ENCODE measurements around the gene KDM5B.
A peak's percentile ranks its signal among the peaks of the same experiment; 100 is the strongest.

Gene KDM5B

GRCh38 chr1:202807926-202808757, at the start of gene KDM5B:
Gene KDM5B (minus strand): TSS chr1:202808421. CDS start chr1:202808305, 116 bp downstream.
- Histone ChIP-seq H3K9ac (ENCODE audit: low read depth, low read length) (peak within 1 kb of the TSS; percentile 96), H3K9me3 (ENCODE audit: control insufficient read depth, insufficient read depth, low read length) (no peaks in the 10 kb centered on the region), H3K27me3 (ENCODE audit: control insufficient read depth, insufficient read depth, low read length) (peaks cover 19% of the 10 kb centered on the region), H3K4me1 (ENCODE audit: control insufficient read depth, insufficient read depth, low read length) (peaks cover 37% of the 10 kb centered on the region), H3K36me3 (ENCODE audit: control insufficient read depth, insufficient read depth, low read length) (no peaks in the 10 kb centered on the region), H3K4me3 (ENCODE audit: low read depth, low read length) (peak within 1 kb of the TSS; percentile 95)

GRCh38 chr1:202857136-202857610, 49.0 kb upstream of the KDM5B start:
- H3K4me1 ChIP-seq (ENCODE audit: control insufficient read depth, insufficient read depth, low read length): peaks cover 2% of the 10 kb centered on the region
- no peaks in the 10 kb centered on the region for H3K9me3 ChIP-seq (ENCODE audit: control insufficient read depth, insufficient read depth, low read length)
- H3K9ac ChIP-seq (ENCODE audit: low read depth, low read length): no peak overlapping the region
- H3K4me3 ChIP-seq (ENCODE audit: low read depth, low read length): no peak overlapping the region
- H3K27me3 ChIP-seq (ENCODE audit: control insufficient read depth, insufficient read depth, low read length): no peaks in the 10 kb centered on the region
- H3K36me3 ChIP-seq (ENCODE audit: control insufficient read depth, insufficient read depth, low read length): peaks cover 26% of the 10 kb centered on the region

GRCh38 chr1:202856014-202856413, 47.8 kb upstream of the KDM5B start:
- Histone ChIP-seq H3K9me3 (ENCODE audit: control insufficient read depth, insufficient read depth, low read length) (no peaks in the 10 kb centered on the region), H3K36me3 (ENCODE audit: control insufficient read depth, insufficient read depth, low read length) (peaks cover 26% of the 10 kb centered on the region), H3K4me3 (ENCODE audit: low read depth, low read length) (no peak overlapping the region), H3K4me1 (ENCODE audit: control insufficient read depth, insufficient read depth, low read length) (no peaks in the 10 kb centered on the region), H3K9ac (ENCODE audit: low read depth, low read length) (no peak overlapping the region), H3K27me3 (ENCODE audit: control insufficient read depth, insufficient read depth, low read length) (no peaks in the 10 kb centered on the region)

- H3K9me3 ChIP-seq (ENCODE audit: control insufficient read depth, insufficient read depth, low read length): no peaks in the 10 kb centered on the region
- no peaks in the 10 kb centered on the region for H3K4me1 ChIP-seq (ENCODE audit: control insufficient read depth, insufficient read depth, low read length)
- no peaks in the 10 kb centered on the region for H3K27me3 ChIP-seq (ENCODE audit: control insufficient read depth, insufficient read depth, low read length)
- H3K9ac ChIP-seq (ENCODE audit: low read depth, low read length): no peak overlapping the region
- H3K4me3 ChIP-seq (ENCODE audit: low read depth, low read length): no peak overlapping the region
- H3K36me3 ChIP-seq (ENCODE audit: control insufficient read depth, insufficient read depth, low read length): peaks cover 26% of the 10 kb centered on the region
Observed at GRCh38 chr1:202854787-202855186, 46.6 kb upstream of the KDM5B start.

- peaks cover 9% of the 10 kb centered on the region for H3K36me3 ChIP-seq (ENCODE audit: control insufficient read depth, insufficient read depth, low read length)
- H3K4me1 ChIP-seq (ENCODE audit: control insufficient read depth, insufficient read depth, low read length): no peaks in the 10 kb centered on the region
- H3K9me3 ChIP-seq (ENCODE audit: control insufficient read depth, insufficient read depth, low read length): no peaks in the 10 kb centered on the region
- no peak overlapping the region for H3K9ac ChIP-seq (ENCODE audit: low read depth, low read length)
- H3K27me3 ChIP-seq (ENCODE audit: control insufficient read depth, insufficient read depth, low read length): no peaks in the 10 kb centered on the region
- H3K4me3 ChIP-seq (ENCODE audit: low read depth, low read length): no peak overlapping the region
Observed at GRCh38 chr1:202852163-202852904, 44.1 kb upstream of the KDM5B start.

GRCh38 chr1:202850593-202851362, 42.6 kb upstream of the KDM5B start:
- no peak overlapping the region for H3K4me3 ChIP-seq (ENCODE audit: low read depth, low read length)
- no peaks in the 10 kb centered on the region for H3K36me3 ChIP-seq (ENCODE audit: control insufficient read depth, insufficient read depth, low read length)
- H3K9me3 ChIP-seq (ENCODE audit: control insufficient read depth, insufficient read depth, low read length): no peaks in the 10 kb centered on the region
- no peaks in the 10 kb centered on the region for H3K27me3 ChIP-seq (ENCODE audit: control insufficient read depth, insufficient read depth, low read length)
- H3K9ac ChIP-seq (ENCODE audit: low read depth, low read length): no peak overlapping the region
- H3K4me1 ChIP-seq (ENCODE audit: control insufficient read depth, insufficient read depth, low read length): no peaks in the 10 kb centered on the region

GRCh38 chr1:202848191-202848542, 39.9 kb upstream of the KDM5B start:
- H3K4me1 ChIP-seq (ENCODE audit: control insufficient read depth, insufficient read depth, low read length): no peaks in the 10 kb centered on the region
- no peaks in the 10 kb centered on the region for H3K36me3 ChIP-seq (ENCODE audit: control insufficient read depth, insufficient read depth, low read length)
- H3K4me3 ChIP-seq (ENCODE audit: low read depth, low read length): no peak overlapping the region
- no peaks in the 10 kb centered on the region for H3K27me3 ChIP-seq (ENCODE audit: control insufficient read depth, insufficient read depth, low read length)
- no peaks in the 10 kb centered on the region for H3K9me3 ChIP-seq (ENCODE audit: control insufficient read depth, insufficient read depth, low read length)
- H3K9ac ChIP-seq (ENCODE audit: low read depth, low read length): no peak overlapping the region

- H3K4me3 ChIP-seq (ENCODE audit: low read depth, low read length): no peak overlapping the region
- H3K4me1 ChIP-seq (ENCODE audit: control insufficient read depth, insufficient read depth, low read length): no peaks in the 10 kb centered on the region
- no peaks in the 10 kb centered on the region for H3K27me3 ChIP-seq (ENCODE audit: control insufficient read depth, insufficient read depth, low read length)
- H3K9ac ChIP-seq (ENCODE audit: low read depth, low read length): no peak overlapping the region
- H3K36me3 ChIP-seq (ENCODE audit: control insufficient read depth, insufficient read depth, low read length): no peaks in the 10 kb centered on the region
- no peaks in the 10 kb centered on the region for H3K9me3 ChIP-seq (ENCODE audit: control insufficient read depth, insufficient read depth, low read length)
Observed at GRCh38 chr1:202844935-202845334, 36.7 kb upstream of the KDM5B start.

GRCh38 chr1:202844259-202844658, 36.0 kb upstream of the KDM5B start:
- no peaks in the 10 kb centered on the region for H3K27me3 ChIP-seq (ENCODE audit: control insufficient read depth, insufficient read depth, low read length)
- H3K9ac ChIP-seq (ENCODE audit: low read depth, low read length): no peak overlapping the region
- no peaks in the 10 kb centered on the region for H3K9me3 ChIP-seq (ENCODE audit: control insufficient read depth, insufficient read depth, low read length)
- H3K36me3 ChIP-seq (ENCODE audit: control insufficient read depth, insufficient read depth, low read length): no peaks in the 10 kb centered on the region
- H3K4me3 ChIP-seq (ENCODE audit: low read depth, low read length): no peak overlapping the region
- H3K4me1 ChIP-seq (ENCODE audit: control insufficient read depth, insufficient read depth, low read length): no peaks in the 10 kb centered on the region

GRCh38 chr1:202843081-202843480, 34.9 kb upstream of the KDM5B start:
- no peaks in the 10 kb centered on the region for H3K36me3 ChIP-seq (ENCODE audit: control insufficient read depth, insufficient read depth, low read length)
- no peak overlapping the region for H3K9ac ChIP-seq (ENCODE audit: low read depth, low read length)

GRCh38 chr1:202837746-202838262, 29.6 kb upstream of the KDM5B start:
- no peaks in the 10 kb centered on the region for H3K4me1 ChIP-seq (ENCODE audit: control insufficient read depth, insufficient read depth, low read length)
- H3K9me3 ChIP-seq (ENCODE audit: control insufficient read depth, insufficient read depth, low read length): no peaks in the 10 kb centered on the region
- H3K27me3 ChIP-seq (ENCODE audit: control insufficient read depth, insufficient read depth, low read length): no peaks in the 10 kb centered on the region
- H3K9ac ChIP-seq (ENCODE audit: low read depth, low read length): no peak overlapping the region
- H3K4me3 ChIP-seq (ENCODE audit: low read depth, low read length): no peak overlapping the region
- no peaks in the 10 kb centered on the region for H3K36me3 ChIP-seq (ENCODE audit: control insufficient read depth, insufficient read depth, low read length)

More at GRCh38 chr1:202843081-202843480, 34.9 kb upstream of the KDM5B start:
- Histone ChIP-seq H3K27me3 (ENCODE audit: control insufficient read depth, insufficient read depth, low read length) (no peaks in the 10 kb centered on the region), H3K9me3 (ENCODE audit: control insufficient read depth, insufficient read depth, low read length) (no peaks in the 10 kb centered on the region), H3K4me3 (ENCODE audit: low read depth, low read length) (no peak overlapping the region), H3K4me1 (ENCODE audit: control insufficient read depth, insufficient read depth, low read length) (no peaks in the 10 kb centered on the region)

Measured in iPS-15b (cell line).